HG03565 (cell line): ENCODE data around the gene MMP24.
"Not testable (repeated sequence)": the region's sequence is repeated elsewhere in the genome, so short reads cannot be mapped to it uniquely, and the experiment has no call there.

Source experiments
- ATAC-seq: cut with Tn5 transposase; IDR thresholded peaks from one replicate; pipeline ENCODE4 v1.9.1; 2021; ENCODE audit warnings: mild to moderate bottlenecking, moderate library complexity; ENCODE audit not compliant: unreplicated experiment

MMP24 gene

DNA sequence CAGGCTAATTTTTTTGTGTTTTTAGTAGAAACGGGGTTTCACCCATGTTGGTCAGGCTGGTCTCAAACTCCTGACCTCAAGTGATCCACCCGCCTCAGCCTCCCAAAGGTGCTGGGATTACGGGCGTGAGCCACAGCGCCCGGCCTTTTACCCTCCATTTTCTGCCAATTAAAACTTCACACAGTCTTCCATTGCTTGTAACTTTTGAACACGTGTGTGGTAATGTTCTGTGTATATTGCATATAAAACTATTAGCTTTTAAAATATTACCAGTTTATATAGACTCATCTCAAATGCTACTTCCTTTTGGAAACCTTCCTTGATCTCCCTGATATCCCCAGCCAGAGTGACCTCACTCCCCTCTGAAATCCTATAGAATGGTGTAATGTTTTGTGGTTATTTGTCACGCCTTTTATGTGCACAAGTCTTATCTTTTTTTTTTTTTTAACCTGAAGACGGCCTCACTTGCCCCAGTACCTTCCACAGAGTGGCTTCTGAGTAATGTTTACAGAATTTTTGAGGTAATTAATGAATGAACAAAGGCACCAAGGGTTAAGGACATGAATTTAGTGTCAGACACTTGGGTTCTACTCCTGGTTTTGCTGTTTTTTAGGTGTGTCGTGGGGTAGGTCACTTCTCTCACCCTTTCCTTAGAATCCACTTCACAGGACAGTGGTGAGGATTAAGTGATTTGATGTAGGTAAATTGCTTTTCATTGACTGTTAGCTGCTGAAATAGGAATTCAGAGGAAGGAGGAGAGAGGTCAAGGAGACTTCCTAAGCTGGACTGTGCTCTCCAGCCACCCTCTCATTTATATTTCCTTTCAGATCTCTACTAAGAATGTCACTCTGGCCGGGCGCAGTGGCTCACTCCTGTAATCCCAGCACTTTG is 11.2 kb upstream of the MMP24 start:
- no peak for ATAC-seq

DNA sequence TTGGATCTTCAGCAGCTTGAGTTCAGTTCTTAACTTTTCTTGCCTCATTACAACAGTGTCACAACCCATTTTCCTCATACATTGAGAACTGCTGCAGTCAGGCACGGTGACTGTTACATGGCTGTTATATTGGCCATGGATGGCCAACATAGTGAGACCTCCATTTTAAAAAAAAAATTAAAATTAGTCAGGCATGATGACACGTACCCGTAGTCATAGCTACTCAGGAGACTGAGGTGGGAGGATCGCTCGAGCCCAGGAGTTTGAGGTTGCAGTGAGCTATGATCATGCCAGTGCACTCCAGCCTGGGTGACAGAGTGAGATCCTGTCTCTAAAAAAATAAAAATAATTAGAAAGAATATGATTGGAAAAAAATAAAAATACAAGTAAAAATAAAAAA is 9.9 kb upstream of the MMP24 start:
- ATAC-seq: no peak

DNA sequence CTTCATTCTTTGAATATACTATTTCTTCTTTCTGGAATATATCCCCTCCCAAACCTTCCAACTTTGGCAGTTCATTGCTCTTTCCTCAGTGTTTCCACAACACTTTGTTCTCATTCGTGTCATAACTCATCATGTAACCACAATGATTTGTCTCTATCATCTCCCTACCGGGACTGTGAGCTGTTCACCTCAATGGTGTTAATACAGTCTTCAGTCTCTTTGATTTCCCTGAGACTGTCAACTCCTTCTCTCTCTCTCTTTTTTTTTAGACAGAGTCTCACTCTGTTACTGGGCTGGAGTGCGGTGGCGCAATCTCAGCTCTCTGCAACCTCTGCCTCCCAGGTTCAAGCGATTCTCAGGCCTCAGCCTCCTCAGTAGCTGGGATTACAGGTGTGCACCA is 2.5 kb upstream of the MMP24 start:
- ATAC-seq: no peak

DNA sequence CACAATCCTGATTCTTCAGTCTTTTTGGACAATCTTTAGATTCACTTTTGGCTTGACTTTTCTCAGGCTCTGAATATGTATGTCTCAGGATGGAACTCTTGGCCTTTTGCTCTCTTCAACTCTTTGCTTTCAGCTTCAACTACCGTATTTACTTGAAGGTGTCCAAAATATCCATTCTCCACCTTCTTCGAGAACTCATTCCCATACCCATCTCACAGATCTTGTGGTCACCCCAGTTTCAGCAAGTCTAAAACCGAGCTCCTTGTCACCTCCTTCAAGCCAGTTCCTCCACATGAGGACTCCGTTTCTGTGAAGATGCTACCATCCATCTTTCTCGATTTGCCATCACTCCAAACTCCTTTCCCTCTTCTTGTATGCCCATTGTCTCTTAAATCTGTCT is 2.0 kb upstream of the MMP24 start:
- ATAC-seq: no peak

DNA sequence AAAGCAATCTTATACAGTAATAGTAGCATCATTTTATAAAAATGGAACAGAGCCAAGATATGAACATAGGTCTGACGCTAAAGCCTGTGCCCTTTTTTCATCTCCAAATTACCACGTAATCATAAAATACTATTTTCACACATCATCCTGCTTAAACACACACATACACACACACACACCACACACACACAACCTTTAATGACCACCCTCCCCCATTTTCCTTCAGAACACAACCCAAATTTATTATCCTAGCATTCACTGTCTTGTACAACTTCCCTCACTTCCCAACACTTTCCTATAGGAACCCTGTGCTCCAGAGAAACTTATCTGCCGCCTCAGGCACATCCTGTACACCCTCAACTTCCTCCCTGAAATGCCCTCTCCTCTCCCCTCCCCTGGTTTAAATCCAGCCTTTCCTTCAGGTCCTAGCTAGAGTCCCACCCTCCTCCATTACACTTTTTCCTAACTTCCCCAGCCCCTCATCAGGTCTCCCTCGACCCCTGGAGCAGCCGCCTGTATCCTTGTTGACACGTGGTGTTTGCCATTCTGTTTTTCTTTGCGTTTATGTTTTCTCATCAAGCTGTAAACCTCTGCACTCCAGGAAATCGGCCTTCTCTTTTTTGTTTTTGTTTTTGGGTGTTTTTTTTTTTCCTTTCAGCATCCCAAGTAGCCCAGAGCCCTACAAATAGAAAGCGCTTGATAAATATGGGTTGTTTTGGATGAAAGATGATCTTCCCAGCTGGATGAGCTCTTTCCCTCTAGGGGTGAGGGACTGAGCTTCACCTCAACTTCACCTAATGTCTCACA is 968 bp upstream of the MMP24 start:
- ATAC-seq: no peak

DNA sequence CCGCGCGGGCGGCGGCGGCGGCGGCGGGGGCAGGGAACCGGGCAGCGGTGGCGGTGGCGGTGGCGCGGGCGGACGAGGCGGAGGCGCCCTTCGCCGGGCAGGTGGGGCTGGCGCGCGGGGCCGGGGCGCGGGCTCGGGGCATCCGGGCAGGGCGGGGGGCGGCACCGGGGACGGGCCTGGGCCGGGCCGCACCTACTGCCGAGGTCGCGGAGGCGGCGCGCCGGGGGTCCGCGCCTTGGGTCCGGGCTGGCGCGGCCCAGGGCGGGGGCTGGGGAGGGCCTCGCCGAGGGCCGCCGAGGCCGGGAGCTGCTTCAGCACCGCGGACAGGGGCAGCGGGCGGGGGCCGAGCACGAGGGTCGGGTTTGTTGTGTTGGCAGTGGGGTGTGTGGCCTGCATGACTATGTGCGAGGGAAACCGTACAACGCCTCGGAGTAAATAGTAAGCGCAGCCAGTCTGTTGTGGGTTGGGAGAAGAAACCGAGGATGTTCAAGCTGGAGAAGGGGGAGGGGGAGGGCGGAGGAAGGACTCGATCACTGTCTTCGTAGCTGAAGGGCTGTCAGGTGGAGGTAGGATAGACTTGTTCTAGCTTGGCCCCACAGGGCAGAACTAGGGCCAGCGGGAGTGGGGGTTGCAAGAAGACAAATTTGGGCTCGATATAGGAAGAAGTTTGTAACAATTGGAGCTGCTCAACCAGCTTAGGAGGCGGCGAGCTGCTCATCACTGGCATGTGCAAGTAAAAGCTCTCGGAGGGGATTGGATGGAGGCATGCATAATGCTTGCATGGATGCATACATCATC is 593 bp downstream of the MMP24 start:
- no peak for ATAC-seq

DNA sequence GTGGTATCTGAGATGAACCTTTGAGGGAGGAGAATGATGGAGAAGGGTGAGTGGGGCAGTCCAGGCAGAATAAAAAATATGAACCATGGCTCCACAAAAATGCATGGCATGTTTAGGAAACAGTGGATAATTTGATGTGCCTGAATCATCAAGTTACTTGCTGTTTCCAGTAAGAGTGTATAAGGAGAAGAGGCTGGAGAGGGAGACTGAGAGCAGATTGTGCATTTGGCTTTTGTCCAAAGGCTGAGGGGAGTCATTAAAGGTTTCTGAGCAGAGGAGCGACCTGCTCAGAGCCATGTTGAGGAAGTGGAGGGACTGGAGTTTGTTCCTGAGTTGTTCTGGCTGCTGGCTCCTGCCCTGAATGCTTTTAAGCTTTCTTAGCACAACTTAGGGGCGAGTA is 6.1 kb downstream of the MMP24 start:
- no peak for ATAC-seq

DNA sequence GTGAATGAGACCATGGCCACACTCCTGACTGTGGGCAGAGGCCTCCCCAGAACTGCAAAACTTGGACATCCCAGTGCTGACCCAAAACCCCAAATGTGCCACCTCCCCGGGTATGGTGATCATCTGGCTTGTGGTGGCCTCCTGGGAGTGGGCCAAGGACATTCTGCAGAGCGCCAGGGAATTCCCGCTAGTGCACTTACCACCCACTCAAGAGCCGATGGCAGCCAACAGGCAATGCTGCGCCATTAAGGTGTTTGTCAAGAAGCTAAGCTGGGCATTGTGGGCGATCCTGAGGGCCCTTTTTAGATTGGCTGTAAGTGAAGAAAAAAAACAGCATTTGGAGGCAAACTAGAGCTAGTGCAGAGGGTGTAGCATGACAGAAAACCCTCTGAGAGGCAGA is 9.4 kb downstream of the MMP24 start:
- ATAC-seq: no peak

DNA sequence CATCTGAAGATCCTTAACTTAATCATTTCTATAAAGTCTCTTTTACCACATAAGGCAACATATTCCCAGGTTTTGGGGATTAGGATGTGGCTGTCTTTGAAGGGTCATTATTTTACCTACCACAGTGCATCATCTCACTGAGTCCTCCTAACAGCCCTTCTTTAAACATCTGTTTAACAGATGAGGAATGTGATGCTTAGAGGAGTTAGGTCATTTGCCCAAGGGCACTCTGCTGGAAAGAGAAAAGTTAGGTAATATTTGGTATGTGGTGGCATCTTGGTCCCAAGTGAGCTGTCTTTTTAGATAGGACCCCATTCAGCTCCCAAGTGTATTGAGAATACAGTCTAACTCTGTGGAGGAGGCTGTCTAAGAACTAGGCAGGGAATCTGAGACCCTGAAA is 11.0 kb downstream of the MMP24 start:
- ATAC-seq: no peak

DNA sequence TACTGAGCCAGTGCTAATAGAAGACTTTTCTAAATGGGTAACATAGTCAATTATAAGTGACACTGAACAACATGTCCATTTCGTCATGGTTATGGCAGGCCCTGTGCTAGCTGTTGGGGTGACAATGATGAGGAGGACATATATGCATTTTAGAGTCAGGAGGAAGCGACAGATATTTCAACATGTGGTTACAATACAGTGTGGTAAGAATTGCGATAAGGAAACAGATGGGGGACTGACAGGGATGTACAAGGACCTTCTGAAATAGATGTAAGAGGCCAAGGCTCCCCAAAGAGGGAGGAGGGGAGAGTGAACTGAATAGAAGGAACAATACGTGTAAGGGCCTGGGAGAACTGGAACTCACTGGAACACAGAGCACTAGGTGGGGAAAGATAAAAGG is 11.7 kb downstream of the MMP24 start:
- no peak for ATAC-seq

DNA sequence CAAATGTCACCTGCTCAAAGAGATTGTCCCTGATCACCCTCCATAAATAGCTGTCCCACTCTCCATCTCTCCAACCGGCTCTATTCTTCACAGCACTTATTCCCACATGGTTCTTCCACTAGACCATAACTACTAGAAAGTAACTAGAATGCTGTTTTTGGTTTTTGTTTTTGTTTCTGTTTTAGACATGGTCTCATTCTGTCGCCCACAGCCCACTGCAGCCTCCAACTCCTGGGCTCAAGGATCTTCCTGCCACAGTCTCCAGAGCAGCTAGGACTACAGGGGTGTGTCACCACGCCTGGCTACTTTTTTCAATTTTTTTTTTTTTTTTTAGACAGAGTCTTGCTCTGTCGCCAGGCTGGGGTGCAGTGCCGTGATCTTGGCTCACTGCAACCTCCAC is 12.2 kb downstream of the MMP24 start:
- no peak for ATAC-seq

DNA sequence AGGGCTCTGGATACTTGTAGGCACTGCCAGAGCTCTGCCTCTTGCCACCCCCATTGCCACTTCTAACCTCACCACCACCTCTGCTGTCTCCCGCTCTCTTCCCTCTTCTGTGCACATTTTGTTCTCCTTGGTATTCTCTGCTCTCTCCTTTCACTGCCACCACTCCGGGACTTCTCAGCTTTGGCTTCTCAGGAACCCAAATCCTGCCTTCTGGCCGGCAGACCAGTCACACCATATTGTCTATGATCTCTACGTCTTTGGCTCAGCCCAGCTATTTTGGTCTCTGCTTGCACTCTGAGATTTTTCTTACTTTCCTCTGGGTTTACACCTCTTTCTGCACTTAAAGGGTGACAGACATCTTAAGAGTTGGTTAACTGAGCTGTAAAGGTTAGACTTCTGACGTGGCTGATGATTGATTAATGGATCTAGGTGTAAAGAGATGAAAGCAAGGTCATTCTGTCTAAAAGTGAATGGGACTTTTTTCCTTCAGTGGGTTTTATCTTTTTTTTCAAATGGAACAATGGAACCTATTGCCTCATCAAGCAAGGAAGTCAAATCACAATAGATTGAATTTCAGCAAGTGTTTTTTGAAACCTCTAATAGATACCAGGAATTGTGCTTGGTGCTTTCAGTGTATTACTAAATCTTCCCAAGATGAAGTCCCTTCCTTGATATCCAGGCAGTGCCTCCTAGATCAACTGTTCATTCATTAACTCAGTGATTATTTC is 13.8 kb downstream of the MMP24 start:
- no peak for ATAC-seq

DNA sequence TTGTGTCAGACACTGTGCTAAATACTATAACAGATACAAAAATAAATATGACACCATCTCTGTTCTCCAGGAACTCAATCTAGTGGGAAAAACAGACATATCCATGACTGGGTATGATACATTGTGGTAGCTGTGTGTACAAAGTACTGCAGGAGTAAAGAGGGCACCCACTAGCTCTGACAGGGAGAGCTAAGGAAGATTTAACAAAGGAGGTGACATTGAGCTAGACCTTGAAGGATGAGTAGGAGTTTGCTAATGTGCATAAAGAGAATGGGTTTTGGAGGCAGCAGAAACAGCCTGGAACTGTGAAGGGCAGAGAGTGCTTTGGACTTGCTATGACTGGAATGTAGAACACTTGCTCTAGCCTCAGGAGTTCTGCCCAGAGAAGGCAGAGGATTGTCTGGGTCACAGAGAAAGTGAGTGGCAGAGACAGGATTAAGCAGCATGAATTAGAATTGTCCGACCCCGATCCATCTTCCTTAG is 14.4 kb downstream of the MMP24 start:
- no peak for ATAC-seq

DNA sequence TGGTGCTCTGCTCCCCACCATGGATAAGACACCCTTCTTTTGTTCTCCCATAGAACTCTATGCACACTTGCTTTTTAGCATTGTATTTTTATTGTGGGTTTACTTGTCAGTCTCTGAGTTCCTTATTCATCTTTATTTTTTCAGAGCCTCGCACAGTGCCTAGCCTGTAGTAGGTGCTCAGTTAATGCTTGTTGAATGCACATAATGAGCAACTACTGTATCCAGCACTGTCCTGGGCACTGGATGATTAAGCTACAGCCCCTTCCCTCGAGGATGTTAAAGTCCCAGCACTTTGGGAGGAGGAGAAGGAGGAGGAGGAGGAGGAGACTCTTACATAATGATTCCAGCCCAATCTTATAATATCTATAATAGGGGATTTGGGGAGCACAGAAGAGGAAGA is 16.8 kb downstream of the MMP24 start:
- no peak for ATAC-seq

DNA sequence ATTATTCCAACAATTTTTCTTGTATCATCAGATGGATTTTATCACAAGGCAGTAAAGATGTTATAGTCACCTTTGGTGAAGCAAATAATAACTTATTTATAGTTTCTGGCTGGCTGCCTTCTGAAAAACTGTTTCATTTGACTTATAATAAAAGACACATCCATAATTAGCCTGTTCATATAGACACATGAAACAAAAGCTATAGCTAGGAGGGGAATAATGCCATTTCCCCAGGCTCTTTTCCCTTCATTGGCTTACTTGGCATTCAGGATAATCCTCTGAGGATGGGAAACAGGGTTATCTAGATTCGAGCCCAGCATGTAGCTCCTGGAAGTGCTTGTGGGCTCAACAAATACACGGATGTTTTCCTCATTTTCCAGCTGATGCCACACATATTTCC is 17.5 kb downstream of the MMP24 start:
- no peak for ATAC-seq

DNA sequence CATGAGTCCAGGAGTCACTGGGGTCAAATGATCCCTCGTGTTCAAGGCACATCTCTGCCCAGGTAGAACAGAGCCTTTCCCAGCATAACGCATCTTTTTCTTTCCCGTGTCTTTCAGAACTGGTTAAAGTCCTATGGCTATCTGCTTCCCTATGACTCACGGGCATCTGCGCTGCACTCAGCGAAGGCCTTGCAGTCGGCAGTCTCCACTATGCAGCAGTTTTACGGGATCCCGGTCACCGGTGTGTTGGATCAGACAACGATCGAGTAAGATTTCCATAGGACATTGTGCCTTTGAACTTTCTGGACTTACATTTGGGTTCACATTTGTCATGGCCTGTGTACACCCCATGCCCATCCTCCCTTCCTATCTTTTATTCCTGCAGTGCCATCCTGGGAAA is 20.2 kb downstream of the MMP24 start:
- ATAC-seq: no peak

DNA sequence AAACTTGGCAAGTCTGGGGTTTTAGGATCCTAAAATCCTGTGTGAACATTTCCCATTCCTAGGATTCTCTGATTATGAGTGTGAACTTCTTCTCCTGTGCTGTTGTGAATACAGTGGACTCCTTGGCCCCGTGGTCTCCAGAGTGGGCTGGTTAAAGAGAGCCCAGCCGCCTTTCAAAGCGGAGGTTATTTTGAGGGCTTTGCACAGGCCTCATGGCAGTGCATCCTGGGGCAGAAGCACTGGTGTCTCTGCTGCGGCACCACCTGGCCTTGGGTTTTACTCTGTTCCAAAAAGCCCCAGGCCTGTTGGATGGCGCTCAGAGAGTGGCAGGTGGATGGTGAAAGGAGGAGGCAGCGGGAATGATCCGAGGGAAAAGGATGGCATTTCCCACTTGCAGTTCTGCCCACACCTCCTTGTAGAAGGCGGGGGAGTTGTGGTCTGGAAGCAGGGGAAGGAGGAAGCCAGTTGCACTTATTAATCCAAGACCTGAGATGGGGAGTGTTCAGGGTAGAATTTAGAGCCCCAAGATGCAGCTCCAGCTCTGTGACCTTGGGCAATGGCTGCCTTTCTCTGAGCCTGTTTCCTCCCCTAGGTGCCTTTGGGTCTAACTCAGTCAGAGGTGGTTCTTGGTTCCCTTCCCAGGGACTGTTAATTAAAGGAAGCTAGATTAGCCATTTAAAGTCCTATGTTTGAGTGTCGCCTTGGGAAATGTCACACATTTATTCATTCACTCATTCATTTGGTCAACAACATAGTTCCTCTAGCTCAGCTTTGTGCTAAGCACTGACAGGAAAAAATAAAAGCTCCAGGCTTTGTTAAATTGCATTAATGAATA is 22.4 kb downstream of the MMP24 start:
- ATAC-seq: no peak

DNA sequence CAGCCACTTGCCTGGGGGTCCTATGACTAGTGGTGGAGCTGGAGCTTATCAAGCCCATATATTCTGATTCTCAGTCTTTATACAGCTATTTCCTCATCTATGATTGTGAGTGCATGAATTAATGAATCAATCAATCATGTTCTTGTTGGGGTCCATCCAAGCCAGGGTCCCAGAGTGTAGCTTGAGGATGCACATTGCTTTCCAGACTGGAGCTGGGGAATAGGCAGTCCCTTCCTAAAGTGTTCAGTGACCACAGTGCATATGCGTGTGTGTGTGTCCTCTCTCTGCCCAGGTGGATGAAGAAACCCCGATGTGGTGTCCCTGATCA is 25.1 kb downstream of the MMP24 start:
- ATAC-seq: no peak

DNA sequence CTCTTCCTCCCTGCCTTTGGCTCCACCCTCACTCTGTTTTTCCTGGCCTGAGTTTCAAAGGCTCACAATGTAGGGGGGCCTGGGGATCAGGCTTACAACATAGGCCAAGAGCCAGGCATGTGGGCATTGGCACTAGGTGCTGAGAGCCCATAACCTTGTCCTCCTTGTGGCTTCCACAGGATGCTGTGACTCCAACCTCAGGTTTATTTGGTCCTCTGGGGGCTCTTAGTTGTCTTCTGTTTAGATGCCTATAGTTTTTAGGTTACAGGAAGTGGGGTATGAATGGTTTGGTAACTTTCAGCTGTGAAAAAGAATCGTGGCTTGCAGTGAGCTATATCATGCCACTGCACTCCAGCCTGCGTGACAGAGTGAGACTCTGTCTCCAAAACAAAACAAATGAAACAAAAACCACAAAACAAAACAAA is 25.6 kb downstream of the MMP24 start:
- peak; percentile 69 for ATAC-seq

DNA sequence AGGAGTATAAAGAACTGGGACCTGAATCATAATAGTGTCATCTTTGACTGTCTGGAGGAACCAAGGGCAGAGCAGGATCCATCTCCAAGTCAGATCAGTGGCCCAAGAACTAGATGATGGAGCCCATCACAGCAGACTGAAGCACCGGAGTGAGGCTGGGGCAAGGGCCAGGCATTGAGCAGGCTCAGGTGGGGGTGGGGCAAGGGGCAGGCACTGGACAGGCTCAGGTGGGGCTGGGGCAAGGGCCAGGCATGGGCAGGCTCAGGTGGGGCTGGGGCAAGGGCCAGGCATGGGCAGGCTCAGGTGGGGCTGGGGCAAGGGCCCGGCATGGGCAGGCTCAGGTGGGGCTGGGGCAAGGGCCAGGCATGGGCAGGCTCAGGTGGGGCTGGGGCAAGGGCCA is 26.1 kb downstream of the MMP24 start:
- not testable (repeated sequence) for ATAC-seq
